ENCODE data around the gene ORM2.
"Not testable (repeated sequence)": the region's sequence is repeated elsewhere in the genome, so short reads cannot be mapped to it uniquely, and the experiment has no call there.

The ORM2 gene

GRCh38 chr9:114317665-114318357 lies 11.9 kb upstream of the ORM2 start:
- Mint-ChIP-seq H3K27me3 (peaks cover 15% of the 10 kb centered on the region), H3K4me3 (no peak overlapping the region), H3K9me3 (peaks cover 4% of the 10 kb centered on the region), H3K27ac (no peak overlapping the region), H3K36me3 (no peaks in the 10 kb centered on the region), H3K4me1 (no peaks in the 10 kb centered on the region)
- no peak for ATAC-seq

- no peak for ATAC-seq
- Mint-ChIP-seq H3K9me3 (peaks cover 4% of the 10 kb centered on the region), H3K27ac (no peak overlapping the region), H3K4me3 (no peak overlapping the region), H3K4me1 (no peaks in the 10 kb centered on the region), H3K27me3 (peaks cover 15% of the 10 kb centered on the region), H3K36me3 (no peaks in the 10 kb centered on the region)
Measured at GRCh38 chr9:114318416-114318815, 11.3 kb upstream of the ORM2 start.

DNA sequence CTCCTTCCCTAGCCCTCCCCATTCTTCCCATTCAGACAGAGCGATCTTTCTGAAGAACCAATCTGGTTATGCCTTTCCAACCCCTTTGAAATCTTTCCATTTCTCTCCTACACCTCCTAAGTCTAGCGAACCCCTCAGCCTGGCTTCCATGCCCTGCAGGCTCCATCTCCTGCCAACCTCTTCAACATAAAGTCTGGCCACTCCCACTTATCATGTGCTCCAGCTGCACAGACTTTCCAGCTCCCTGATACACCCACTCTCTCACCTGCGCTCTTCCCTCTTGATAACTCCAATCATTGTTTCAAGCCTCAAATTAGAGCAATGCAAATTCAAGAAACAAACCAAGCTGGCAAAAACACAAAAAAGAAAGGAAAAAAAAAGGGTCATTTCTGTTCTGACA lies 10.5 kb upstream of the ORM2 start:
- H3K27me3 Mint-ChIP-seq, result peaks cover 15% of the 10 kb centered on the region
- H3K36me3 Mint-ChIP-seq, result no peaks in the 10 kb centered on the region
- no peak overlapping the region for H3K27ac Mint-ChIP-seq
- no peak for ATAC-seq
- H3K9me3 Mint-ChIP-seq, result peaks cover 4% of the 10 kb centered on the region
- no peaks in the 10 kb centered on the region for H3K4me1 Mint-ChIP-seq
- no peak overlapping the region for H3K4me3 Mint-ChIP-seq

GRCh38 chr9:114320710-114321109 lies 9.0 kb upstream of the ORM2 start:
- not testable (repeated sequence) for H3K9me3 Mint-ChIP-seq, H3K4me3 Mint-ChIP-seq, H3K36me3 Mint-ChIP-seq, H3K27ac Mint-ChIP-seq, ATAC-seq, H3K4me1 Mint-ChIP-seq
- peaks cover 15% of the 10 kb centered on the region for H3K27me3 Mint-ChIP-seq

DNA sequence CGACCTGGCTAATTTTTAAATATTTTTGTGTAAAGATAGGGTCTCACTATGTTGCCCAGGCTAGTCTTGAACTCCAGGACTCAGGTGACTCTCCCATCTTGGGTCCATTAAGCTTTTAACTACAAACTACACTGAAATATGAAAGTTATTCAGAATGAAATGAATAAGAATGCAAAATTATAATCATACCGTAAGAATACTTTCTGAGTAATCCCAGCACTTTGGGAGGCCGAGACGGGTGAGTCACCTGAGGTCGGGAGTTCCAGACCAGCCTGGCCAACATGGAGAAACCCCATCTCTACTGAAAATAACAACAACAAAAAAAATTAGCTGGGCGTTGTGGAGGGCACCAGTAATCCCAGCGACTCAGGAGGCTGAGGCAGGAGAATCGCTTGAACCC lies 7.9 kb upstream of the ORM2 start:
- no peaks in the 10 kb centered on the region for H3K36me3 Mint-ChIP-seq
- H3K27ac Mint-ChIP-seq, result no peak overlapping the region
- no peaks in the 10 kb centered on the region for H3K4me1 Mint-ChIP-seq
- peaks cover 15% of the 10 kb centered on the region for H3K27me3 Mint-ChIP-seq
- no peak for ATAC-seq
- H3K9me3 Mint-ChIP-seq, result no peaks in the 10 kb centered on the region
- H3K4me3 Mint-ChIP-seq, result no peak overlapping the region

- ATAC-seq, H3K4me3 Mint-ChIP-seq, H3K27ac Mint-ChIP-seq, H3K4me1 Mint-ChIP-seq, H3K36me3 Mint-ChIP-seq, H3K9me3 Mint-ChIP-seq: not testable (repeated sequence)
- peaks cover 15% of the 10 kb centered on the region for H3K27me3 Mint-ChIP-seq
Measured at GRCh38 chr9:114322160-114322818, 7.4 kb upstream of the ORM2 start.

GRCh38 chr9:114322831-114323531 lies 6.7 kb upstream of the ORM2 start, which contains the start of gene ORM1:
Gene ORM1 (plus strand): TSS chr9:114323098. CDS start chr9:114323134, 36 bp downstream.
- H3K4me3 Mint-ChIP-seq, H3K9me3 Mint-ChIP-seq, H3K27ac Mint-ChIP-seq, H3K4me1 Mint-ChIP-seq, ATAC-seq, H3K36me3 Mint-ChIP-seq: not testable (repeated sequence)
- H3K27me3 Mint-ChIP-seq, result peaks cover 15% of the 10 kb centered on the region

GRCh38 chr9:114323849-114324248 lies 5.8 kb upstream of the ORM2 start:
- ATAC-seq, H3K27ac Mint-ChIP-seq, H3K4me3 Mint-ChIP-seq, H3K4me1 Mint-ChIP-seq, H3K36me3 Mint-ChIP-seq, H3K27me3 Mint-ChIP-seq, H3K9me3 Mint-ChIP-seq: not testable (repeated sequence)

DNA sequence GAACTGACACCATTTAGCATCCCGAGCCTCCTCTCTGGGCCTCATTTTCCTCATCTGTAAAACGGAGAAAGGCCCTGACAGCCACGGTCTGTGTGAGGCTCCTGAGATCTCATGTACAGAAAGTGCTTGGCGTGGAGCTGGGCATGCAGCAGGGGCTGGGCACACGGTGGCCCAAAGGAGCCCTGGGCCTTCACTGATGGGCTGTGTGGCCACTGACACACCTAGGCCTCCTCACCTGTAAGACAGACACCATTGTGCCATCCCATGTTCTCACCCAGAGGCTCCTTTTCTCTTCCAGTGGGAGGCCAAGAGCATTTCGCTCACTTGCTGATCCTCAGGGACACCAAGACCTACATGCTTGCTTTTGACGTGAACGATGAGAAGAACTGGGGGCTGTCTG lies 5.2 kb upstream of the ORM2 start:
- H3K4me1 Mint-ChIP-seq, result no peaks in the 10 kb centered on the region
- no peak overlapping the region for H3K27ac Mint-ChIP-seq
- no peak for ATAC-seq
- H3K27me3 Mint-ChIP-seq, result peaks cover 2% of the 10 kb centered on the region
- no peaks in the 10 kb centered on the region for H3K9me3 Mint-ChIP-seq
- H3K4me3 Mint-ChIP-seq, result no peak overlapping the region
- no peaks in the 10 kb centered on the region for H3K36me3 Mint-ChIP-seq

DNA sequence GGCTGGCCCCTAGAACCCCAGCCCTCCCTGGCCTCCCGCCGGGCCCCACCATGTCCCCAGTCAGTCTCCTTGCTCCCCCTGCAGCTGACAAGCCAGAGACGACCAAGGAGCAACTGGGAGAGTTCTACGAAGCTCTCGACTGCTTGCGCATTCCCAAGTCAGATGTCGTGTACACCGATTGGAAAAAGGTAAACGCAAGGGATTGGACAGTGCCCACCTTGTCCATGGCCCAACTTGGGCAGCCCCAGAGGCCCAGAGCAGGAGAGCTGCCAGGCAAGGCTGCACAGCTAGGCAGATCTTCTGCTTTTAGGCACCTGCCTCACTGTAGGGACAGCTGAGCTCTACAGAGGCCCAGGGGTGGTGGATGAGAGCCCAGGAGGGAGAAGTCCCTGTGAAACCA lies 4.7 kb upstream of the ORM2 start:
- not testable (repeated sequence) for H3K9me3 Mint-ChIP-seq, H3K27me3 Mint-ChIP-seq, H3K4me3 Mint-ChIP-seq, H3K27ac Mint-ChIP-seq, H3K36me3 Mint-ChIP-seq, ATAC-seq, H3K4me1 Mint-ChIP-seq

DNA sequence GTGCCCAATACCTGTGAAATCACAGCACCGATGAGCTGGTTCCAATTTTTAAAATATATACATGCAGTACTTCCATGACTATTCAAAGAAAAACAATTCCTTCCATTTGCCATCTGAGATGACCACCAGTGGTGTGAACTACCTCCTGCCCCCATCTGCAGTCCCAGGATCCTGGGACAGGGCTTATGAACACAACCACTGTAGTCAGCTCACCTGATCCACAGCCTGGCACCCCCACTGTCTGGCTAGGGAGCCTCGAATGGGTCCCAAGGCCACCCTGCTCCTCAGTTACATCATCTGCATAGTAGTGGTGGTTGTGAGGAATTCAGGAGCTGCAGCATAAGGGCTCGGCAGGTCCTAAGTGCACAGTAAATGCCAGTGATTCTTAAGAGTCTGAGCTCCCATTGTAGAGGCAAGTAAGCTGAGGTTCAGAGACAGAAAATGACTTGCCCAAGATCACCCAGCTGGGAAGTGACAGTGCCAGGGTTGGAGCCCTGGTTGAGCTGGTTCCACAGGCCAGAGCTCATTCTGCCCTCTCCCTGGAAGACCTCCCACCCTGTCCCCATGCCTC lies 3.9 kb upstream of the ORM2 start:
- not testable (repeated sequence) for H3K4me3 Mint-ChIP-seq

GRCh38 chr9:114327749-114328148 lies 1.9 kb upstream of the ORM2 start:
- no peak for ATAC-seq
- Mint-ChIP-seq H3K36me3 (no peaks in the 10 kb centered on the region), H3K4me3 (no peak overlapping the region), H3K9me3 (no peaks in the 10 kb centered on the region), H3K27me3 (no peaks in the 10 kb centered on the region), H3K4me1 (peaks cover 23% of the 10 kb centered on the region), H3K27ac (no peak overlapping the region)

More for the DNA sequence above, 3.9 kb upstream of the ORM2 start:
- H3K27ac Mint-ChIP-seq, H3K36me3 Mint-ChIP-seq, ATAC-seq, H3K9me3 Mint-ChIP-seq, H3K27me3 Mint-ChIP-seq, H3K4me1 Mint-ChIP-seq: not testable (repeated sequence)

GRCh38 chr9:114328357-114328820 lies 1.3 kb upstream of the ORM2 start:
- not testable (repeated sequence) for ATAC-seq, H3K27ac Mint-ChIP-seq, H3K4me3 Mint-ChIP-seq, H3K36me3 Mint-ChIP-seq, H3K9me3 Mint-ChIP-seq, H3K27me3 Mint-ChIP-seq
- peaks cover 23% of the 10 kb centered on the region for H3K4me1 Mint-ChIP-seq

- ATAC-seq, H3K4me3 Mint-ChIP-seq, H3K9me3 Mint-ChIP-seq, H3K27me3 Mint-ChIP-seq, H3K36me3 Mint-ChIP-seq, H3K27ac Mint-ChIP-seq: not testable (repeated sequence)
- H3K4me1 Mint-ChIP-seq, result peaks cover 23% of the 10 kb centered on the region
Measured at GRCh38 chr9:114328937-114329624, 588 bp upstream of the ORM2 start.

DNA sequence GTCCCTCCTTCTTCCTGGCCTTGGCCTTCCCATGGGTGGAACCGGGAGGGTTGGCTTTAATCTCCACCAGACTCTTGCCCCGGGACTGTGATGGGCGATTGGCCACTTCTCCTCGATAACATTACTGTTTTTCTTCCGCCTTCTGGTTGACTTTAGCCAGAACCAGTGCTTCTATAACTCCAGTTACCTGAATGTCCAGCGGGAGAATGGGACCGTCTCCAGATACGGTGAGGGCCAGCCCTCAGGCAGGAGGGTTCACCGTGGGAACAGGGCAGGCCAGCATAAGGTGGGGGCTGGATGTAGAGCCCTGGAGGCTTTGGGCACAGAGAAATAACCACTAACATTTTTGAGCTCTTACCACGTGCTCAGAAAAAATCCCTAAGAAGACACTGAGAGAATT lies 967 bp downstream of the ORM2 start:
- Mint-ChIP-seq H3K27ac (no peak overlapping the region), H3K4me3 (no peak overlapping the region)
- no peak for ATAC-seq

More for the DNA sequence above, 967 bp downstream of the ORM2 start:
- Mint-ChIP-seq H3K36me3 (peaks cover 14% of the 10 kb centered on the region), H3K4me1 (peaks cover 23% of the 10 kb centered on the region), H3K9me3 (peaks cover 2% of the 10 kb centered on the region), H3K27me3 (no peaks in the 10 kb centered on the region)

Data from stimulated activated memory B cell treated with anti-CD40 and anti-IgM and Interleukin-4, amounts not matched to agents 10 μg/mL and 1 μg/mL and 100 μg/mL, for 72 hours (primary cell).